D341Med (cell line): ENCODE data around the gene ARHGEF17.

Source experiments
- DNase-seq: peaks from one replicate; pipeline ENCODE4 v3.0.0; 2012; ENCODE audit warnings: low spot score

ARHGEF17 gene

GRCh38 chr11:73358071-73358470 is 50.0 kb downstream of the ARHGEF17 start:
- no peak for DNase-seq

- DNase-seq, result no peak
Measured at GRCh38 chr11:73359341-73359740, 51.3 kb downstream of the ARHGEF17 start.

GRCh38 chr11:73359930-73360742 is 52.1 kb downstream of the ARHGEF17 start:
- DNase-seq, result peak; percentile 81

GRCh38 chr11:73360743-73361369 is 52.8 kb downstream of the ARHGEF17 start:
- DNase-seq, result no peak

- DNase-seq, result no peak
Measured at GRCh38 chr11:73361953-73362776, 54.1 kb downstream of the ARHGEF17 start.

GRCh38 chr11:73363147-73363546 is 55.1 kb downstream of the ARHGEF17 start:
- no peak for DNase-seq

GRCh38 chr11:73365352-73366264 is 57.5 kb downstream of the ARHGEF17 start:
- DNase-seq, result no peak

GRCh38 chr11:73366265-73366610 is 58.2 kb downstream of the ARHGEF17 start:
- no peak for DNase-seq

- DNase-seq, result no peak
Measured at GRCh38 chr11:73366953-73367352, 58.9 kb downstream of the ARHGEF17 start.

GRCh38 chr11:73367482-73368024 is 59.5 kb downstream of the ARHGEF17 start:
- DNase-seq, result no peak

- DNase-seq, result no peak
Measured at GRCh38 chr11:73372375-73372993, 64.4 kb downstream of the ARHGEF17 start.

- no peak for DNase-seq
Measured at GRCh38 chr11:73374151-73374550, 66.1 kb downstream of the ARHGEF17 start.

- no peak for DNase-seq
Measured at GRCh38 chr11:73375830-73376159, 67.7 kb downstream of the ARHGEF17 start.

- DNase-seq, result peak; percentile 99
Measured at GRCh38 chr11:73376160-73376802, 68.2 kb downstream of the ARHGEF17 start, which contains the start of gene RELT. Gene RELT (plus strand): TSS chr11:73376399. CDS start chr11:73389137, 12,738 bp downstream.

- DNase-seq, result peak; percentile 67
Measured at GRCh38 chr11:73376803-73377629, 68.9 kb downstream of the ARHGEF17 start.

- DNase-seq, result no peak
Measured at GRCh38 chr11:73379189-73379880, 71.3 kb downstream of the ARHGEF17 start.

- DNase-seq, result no peak
Measured at GRCh38 chr11:73380331-73380730, 72.3 kb downstream of the ARHGEF17 start.

- no peak for DNase-seq
Measured at GRCh38 chr11:73380897-73381410, 72.9 kb downstream of the ARHGEF17 start.

GRCh38 chr11:73381589-73381988 is 73.5 kb downstream of the ARHGEF17 start:
- DNase-seq, result no peak
